Measurements from ENCODE around the gene PARD6A.

Gene PARD6A

DNA sequence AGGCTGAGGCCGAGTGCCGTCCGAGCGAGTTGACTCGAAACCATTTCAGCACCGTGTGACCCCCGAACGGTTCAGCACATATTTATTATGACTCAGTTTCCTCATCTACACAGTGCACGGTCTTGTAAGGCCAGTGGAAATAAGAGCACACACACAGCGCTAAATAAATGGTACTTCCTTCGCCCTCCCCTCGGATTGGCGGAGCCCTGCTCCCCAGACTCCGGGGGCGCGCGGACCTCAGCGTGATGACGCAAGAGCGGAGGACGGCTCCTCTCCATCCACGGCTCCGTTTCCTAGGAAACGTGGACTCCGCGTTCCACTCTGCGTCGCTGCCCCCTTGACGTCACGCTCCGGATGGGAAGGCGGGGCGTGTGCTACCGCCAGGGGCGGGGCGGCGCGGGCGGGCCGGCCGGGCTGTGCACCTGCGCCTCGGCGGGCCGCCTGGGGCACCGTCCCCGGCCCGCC is at the start of gene PARD6A:
Gene PARD6A, plus strand, starts transcription at position 397 of the 465 bp plus-strand sequence. CDS start 79 bp downstream, outside the sequence.
- peak; percentile 99 for DNase-seq (ENCODE audit: low spot score)

DNA sequence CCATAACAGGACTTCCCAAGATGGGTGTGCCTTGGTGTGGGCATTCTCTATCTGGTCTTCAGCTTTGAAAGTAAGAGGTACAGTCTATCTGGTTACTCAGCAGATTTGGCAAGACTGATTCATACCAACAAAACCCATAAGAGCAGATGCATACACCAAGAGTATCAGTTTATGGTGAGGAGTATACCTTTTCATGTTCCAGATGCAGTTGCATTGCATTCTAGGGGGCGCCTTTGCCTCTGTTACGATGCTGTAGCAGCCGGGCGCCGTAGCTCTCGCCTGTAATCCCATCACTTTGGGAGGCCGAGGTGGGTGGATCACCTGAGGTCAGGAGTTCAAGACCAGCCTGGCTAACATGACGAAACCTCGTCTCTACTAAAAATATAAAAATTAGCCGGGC is 47.0 kb upstream of the PARD6A start:
- peak; percentile 34 for DNase-seq (ENCODE audit: low spot score)

DNA sequence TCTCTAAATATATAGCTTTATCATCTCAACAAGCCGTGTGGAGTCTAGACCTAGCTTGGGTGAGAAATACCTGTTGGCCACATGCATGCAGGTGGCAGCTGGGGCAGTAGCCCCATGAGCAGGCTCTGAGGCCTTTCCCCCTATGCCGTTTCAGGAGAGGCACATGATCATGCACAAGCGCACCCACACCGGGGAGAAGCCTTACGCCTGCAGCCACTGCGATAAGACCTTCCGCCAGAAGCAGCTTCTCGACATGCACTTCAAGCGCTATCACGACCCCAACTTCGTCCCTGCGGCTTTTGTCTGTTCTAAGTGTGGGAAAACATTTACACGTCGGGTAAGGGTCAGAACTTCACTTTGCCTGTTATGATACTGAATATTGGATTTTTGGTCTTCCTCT is 32.5 kb upstream of the PARD6A start:
- DNase-seq (ENCODE audit: low spot score): no peak

DNA sequence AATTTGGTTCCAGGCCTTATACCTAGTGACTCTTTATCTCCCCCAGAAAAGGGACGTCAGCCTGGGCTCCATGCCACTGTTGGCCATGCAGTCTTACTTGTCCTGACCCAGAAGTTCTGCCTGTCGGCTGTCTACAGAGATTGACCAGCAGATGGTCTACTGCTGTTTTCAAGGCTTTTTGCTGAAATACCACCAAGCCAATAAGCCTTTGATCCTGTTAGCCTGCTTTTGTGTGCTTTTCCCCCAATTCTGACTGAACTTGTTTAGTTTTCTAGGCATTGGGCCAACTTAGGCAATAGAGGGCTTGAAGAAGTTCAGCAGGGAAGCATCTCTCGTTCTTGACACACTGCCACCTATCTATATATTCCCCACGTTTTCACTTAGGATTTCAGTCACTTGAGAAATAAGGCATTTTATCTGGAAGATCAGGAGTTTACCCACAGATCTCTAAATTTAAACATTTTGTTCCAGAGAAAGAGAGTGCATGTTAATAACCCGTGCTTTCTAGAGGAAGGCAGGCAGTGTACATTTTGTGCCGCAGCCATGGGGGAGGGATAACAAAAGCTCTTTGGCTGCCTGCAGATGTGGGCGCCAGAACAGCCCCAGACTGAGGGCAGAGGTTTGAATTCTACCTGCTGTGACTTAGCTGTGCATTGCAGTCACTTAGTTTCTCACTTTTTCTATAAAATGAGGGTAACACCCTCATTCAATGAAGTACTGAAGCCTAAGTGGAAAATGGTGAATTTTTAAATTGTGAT is 28.2 kb upstream of the PARD6A start:
- DNase-seq (ENCODE audit: low spot score): no peak

GRCh38 chr16:67636713-67637112 is 24.0 kb upstream of the PARD6A start:
- DNase-seq (ENCODE audit: low spot score): no peak

DNA sequence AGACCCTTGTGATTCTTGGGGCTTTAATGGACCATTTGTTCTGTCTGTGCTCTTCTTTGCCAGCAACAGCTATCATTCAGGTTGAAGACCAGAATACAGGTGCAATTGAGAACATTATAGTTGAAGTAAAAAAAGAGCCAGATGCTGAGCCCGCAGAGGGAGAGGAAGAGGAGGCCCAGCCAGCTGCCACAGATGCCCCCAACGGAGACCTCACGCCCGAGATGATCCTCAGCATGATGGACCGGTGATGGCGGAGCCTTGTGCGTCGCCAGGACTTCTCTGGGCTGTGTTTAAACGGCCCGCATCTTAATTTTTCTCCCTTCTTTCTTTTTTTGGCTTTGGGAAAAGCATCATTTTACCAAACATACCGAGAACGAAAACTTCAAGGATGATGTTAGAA is 23.1 kb upstream of the PARD6A start:
- no peak for DNase-seq (ENCODE audit: low spot score)

- DNase-seq (ENCODE audit: low spot score): no peak
Observed at GRCh38 chr16:67641779-67642708, 18.7 kb upstream of the PARD6A start.

DNA sequence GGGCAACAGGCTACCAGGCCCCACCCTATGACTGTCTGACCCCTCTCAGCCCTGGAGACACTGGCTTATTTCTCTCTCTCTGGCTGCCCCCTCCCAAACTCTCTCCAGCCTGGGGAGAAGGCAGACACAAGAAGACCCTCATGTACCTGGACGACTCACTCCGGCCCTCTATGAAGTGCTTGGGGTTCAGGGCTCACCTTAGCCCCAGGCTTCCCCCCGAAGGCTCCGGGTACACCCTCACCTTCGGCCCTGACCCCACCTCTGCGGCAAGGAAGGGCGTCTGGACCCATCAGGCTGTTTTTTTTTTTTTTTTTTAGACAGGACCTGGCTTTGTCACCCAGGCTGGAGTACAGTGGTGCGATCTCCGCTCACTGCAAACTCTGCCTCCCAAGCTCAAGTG is 16.7 kb upstream of the PARD6A start:
- no peak for DNase-seq (ENCODE audit: low spot score)

DNA sequence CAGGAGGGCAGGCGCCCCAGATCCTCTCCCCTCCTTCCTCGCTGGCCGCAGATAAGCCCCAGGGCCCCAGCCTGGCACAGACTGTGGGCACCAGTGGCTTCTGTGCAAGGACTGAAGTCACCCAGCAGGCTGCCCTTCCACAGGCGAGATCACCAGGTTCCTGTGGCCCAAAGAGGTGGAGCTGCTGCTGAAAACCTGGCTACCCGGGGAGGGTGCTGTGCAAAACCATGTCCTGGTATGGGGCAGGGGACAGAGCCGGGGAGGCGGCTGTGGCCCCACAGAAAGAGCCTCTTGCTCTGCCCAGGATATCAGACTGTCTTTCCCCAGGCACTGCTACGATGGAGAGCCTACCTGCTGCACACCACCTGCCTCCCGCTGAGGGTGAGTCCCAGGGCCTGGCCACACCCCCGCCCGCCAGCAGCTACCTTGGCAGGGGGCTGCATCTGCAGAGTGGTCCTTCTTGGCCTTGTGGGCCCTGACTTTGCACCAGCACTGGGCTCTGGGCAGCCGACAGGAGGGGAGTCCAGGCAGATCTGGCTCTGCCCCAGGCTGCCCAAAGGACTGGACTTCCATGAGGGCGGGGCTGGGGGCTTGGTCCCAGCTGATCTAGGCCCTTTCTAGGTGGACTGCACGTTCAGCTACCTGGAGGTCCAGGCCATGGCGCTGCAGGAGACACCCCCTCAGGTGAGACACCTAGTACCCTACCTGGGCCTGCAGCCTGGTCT is 15.2 kb upstream of the PARD6A start:
- DNase-seq (ENCODE audit: low spot score): peak; percentile 32

DNA sequence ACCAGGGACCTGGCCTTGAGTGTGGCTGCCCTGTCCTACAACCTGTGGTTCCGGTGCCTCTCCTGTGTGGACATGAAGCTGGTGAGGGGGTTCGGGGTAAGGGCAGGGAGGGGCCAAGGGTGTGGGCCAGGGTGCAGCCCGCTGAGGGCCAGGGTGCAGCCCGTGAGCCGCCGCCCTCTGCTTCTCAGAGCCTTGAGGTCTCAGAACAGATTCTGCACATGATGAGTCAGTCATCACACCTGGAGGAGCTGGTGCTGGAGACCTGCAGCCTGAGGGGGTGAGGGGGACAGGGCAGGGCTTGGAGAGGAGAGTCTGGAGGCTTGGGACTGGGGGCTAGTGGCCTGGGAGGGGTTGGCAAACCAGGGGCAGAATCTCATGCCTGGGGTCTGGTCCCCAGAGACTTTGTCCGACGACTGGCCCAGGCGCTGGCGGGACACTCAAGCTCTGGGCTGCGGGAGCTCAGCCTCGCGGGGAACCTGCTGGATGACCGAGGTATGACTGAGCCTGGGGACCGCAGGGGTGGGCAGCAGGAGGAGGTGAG is 13.6 kb upstream of the PARD6A start:
- no peak for DNase-seq (ENCODE audit: low spot score)

- DNase-seq (ENCODE audit: low spot score): no peak
Observed at GRCh38 chr16:67647681-67648080, 13.1 kb upstream of the PARD6A start.

GRCh38 chr16:67648088-67648763 is 12.5 kb upstream of the PARD6A start:
- no peak for DNase-seq (ENCODE audit: low spot score)

DNA sequence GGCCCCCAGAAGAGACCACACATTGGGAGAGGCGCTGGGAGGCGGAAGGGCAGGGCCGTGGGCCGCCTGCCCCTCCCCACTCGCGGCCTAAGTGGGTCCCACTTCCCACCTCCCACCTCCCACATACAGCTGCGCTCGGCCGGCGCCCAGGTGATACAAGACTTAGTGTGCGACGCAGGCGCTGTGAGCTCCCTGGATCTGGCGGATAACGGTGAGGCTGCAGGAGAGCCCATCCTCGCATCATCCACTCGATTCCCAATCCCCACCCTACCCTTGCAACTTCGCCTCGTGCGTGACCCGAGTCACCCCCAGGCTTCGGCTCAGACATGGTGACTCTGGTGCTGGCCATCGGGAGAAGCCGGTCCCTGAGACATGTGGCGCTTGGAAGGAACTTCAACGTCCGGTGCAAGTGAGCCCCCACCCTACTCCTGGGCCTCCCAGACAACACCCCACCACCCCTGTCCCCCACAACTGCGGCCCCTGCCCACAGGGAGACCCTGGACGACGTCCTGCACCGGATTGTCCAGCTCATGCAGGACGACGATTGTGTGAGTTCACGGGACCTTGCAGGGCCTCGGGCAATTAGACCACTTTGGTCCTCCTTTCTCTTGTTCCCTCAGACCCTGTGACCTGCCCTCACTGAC is 11.9 kb upstream of the PARD6A start:
- no peak for DNase-seq (ENCODE audit: low spot score)

GRCh38 chr16:67649494-67649931 is 11.2 kb upstream of the PARD6A start:
- DNase-seq (ENCODE audit: low spot score): no peak

- no peak for DNase-seq (ENCODE audit: low spot score)
Observed at GRCh38 chr16:67650023-67650422, 10.7 kb upstream of the PARD6A start.

DNA sequence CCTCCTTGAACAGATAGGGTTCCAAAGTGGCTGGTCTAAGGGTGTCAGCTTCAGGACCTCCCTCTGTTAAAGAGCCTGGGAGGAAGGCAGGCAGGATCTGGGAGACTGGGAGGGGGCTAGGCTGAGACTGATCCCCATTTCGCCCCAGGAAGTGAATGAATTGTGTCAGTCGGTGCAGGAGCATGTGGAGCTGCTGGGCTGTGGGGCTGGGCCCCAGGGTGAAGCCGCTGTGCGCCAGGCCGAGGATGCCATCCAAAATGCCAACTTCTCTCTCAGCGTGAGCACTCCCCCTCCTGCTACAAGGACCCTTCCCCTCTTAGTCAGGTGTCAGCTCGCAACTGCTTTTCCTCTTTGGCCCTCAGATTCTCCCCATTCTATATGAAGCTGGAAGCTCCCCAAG is 9.7 kb upstream of the PARD6A start:
- DNase-seq (ENCODE audit: low spot score): no peak

DNA sequence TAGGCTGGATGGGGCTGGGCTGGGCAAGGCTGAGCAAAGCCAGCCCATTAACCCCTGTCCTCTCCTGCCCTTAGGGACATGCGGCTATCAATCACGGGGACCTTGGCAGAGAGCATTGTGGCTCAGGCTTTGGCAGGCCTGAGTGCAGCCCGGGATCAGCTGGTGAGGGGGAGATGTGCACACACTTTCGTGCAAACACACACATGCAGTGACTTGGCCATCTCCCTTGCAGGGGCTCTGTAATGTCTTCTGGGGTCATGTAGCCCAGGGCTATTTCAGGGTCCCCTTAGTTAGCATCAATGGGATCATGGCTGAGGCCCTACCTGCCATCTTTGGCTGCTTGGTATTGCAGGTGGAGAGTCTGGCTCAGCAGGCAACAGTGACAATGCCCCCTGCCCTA is 8.9 kb upstream of the PARD6A start:
- no peak for DNase-seq (ENCODE audit: low spot score)

- no peak for DNase-seq (ENCODE audit: low spot score)
Observed at GRCh38 chr16:67652578-67653127, 8.1 kb upstream of the PARD6A start.

- DNase-seq (ENCODE audit: low spot score): no peak
Observed at GRCh38 chr16:67653128-67653788, 7.5 kb upstream of the PARD6A start.

DNA sequence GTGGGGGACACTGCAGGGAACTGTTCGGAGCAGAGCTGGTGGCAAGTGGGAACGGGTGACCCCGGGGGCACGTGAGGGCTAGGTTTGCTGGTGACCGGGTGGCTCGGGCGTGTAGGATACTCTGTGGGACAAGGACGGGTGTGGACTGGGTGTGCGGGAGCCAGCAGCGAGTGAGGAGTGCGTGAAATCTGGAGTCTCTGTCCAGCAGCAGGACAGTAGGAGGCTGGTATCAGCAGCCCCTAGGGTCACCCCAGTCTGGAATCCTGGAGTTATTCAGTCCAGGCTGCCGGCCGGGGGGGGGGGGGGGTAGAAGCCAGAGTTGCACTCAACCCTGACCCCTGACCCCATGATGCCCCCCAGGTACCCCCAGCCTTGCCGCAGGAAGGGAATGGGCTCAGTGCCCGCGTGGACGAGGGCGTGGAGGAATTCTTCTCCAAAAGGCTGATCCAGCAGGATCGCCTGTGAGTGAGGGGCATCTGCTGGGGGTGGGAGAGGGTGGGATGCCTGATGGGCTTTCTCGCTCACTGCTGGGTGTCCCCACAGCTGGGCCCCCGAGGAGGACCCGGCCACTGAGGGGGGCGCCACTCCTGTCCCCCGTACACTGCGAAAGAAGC is 6.9 kb upstream of the PARD6A start:
- no peak for DNase-seq (ENCODE audit: low spot score)

All from NAMALWA (cell line).